ENCODE results near the gene PRPSAP1. TPM values are rescaled to one million over a fixed set of nuclear protein-coding genes. Genes with fewer than 3 reads are reported as not detected.
A peak's percentile ranks its signal among the peaks of the same experiment; 100 is the strongest.

PRPSAP1 gene
- total and polyA plus RNA-seq, 4 experiments from 2014 or later, result 55.2 to 99.1 (median 64.6) TPM

DNA sequence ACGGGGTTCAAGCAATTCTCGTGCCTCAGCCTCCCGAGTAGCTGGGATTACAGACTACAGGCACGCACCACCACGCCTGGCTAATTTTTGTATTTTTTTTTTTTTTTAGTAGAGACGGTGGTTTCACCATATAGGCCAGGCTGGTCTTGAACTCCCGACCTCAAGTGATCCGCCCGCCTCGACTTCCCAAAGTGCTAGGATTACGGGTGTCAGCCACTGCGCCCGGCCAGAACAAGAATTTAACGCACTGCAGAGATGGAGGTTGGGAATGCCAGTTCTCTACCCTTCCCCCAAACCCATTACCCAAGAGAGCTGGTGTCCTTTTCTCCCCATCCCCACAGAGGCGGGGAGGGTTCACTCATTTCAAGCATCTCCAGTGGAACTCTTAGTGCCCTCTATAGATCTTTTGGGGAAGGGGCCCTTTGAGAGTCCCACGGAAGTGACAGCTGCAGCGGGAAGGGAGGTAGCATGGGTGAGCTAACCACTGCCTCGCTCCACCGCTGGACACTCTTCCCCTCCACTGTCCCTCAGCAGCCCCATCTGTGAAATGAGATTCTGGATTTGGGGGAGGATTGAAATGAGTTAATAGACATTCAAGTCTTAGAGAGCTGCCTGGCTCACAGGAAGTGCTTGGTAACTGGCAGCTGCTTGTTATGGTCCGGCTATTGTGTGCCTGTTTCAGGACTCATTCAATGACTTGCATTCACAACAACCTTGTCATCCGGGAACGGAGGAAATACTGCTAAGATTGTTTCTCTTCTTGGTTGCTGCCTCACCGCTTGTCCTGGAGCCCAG is 92.1 kb downstream of the PRPSAP1 start:
- H3K4me1 ChIP-seq (ENCODE audit: insufficient read depth, low read length), result peaks cover 26% of the 10 kb centered on the region
- peaks cover 0 to 8% of the 10 kb centered on the region in 2 donors for H3K36me3 Mint-ChIP-seq
- peak in 1 of 5 donors; percentile 8 for DNase-seq
- peaks cover 0 to 3% (median 0%) of the 10 kb centered on the region in 8 donors for H3K9me3 Mint-ChIP-seq
- no peaks in the 10 kb centered on the region for H3K27me3 Mint-ChIP-seq
- H3K4me3 ChIP-seq (ENCODE audit: low read length in 2 of 2), result no peak overlapping the region
- peaks cover 24 to 41% (median 32%) of the 10 kb centered on the region in 4 donors for H3K4me1 Mint-ChIP-seq
- ChIA-PET CTCF (ENCODE audit: partially characterized antibody) (interaction anchor here (0.7 to 3.7 kb wide), 4 partner anchors 9 to 82 kb away, joined by 3 to 27 read pairs (median 4); no protein-coding TSS in a partner anchor), POLR2A (ENCODE audit: partially characterized antibody) (interaction anchor here (0.7 to 18.5 kb wide), 5 partner anchors 10 to 77 kb away, joined by 3 to 620 read pairs (median 8); partner anchors contain the start of gene RNF157)
- H3K4me3 Mint-ChIP-seq, result peak overlapping the region in 1 of 8 donors; percentile 39
- intact Hi-C loops (cut with micrococcal nuclease), result loop anchor here (10.0 kb wide), 1 partner anchor 357 kb away; the partner anchor contains the start of gene MRPL38
- H3K9me3 ChIP-seq (ENCODE audit: control insufficient read depth in 1 of 2, low read length in 2 of 2), result no peaks in the 10 kb centered on the region
- no peak overlapping the region for H3K27ac ChIP-seq (ENCODE audit: low read depth, low read length)
- no peaks in the 10 kb centered on the region for H3K27me3 ChIP-seq (ENCODE audit: insufficient read depth, low read length)
- H3K36me3 ChIP-seq (ENCODE audit: insufficient read depth, low read length), result peaks cover 4% of the 10 kb centered on the region
- H3K27ac Mint-ChIP-seq, result peak overlapping the region in 6 of 7 donors; percentile 35 to 93 (median 65)

DNA sequence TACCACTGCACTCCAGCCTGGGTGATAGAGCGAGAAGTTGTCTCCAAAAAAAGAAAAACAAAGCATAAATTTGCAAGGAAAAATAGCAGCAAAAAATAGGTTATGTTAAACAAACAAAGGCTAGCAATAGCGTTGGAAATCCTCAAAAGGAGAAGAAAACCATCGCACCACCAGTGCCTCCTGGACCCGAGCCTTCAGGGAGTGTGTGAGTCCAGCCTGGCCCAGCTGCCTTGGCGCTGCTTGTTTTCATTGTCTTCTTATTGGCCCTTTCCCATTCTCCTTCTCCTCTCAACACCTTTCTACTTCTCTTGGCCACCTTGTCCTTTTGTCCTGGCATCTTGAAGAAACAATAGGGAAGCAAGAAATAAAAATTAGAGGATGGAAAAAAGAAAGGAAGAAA is 93.0 kb downstream of the PRPSAP1 start:
- intact Hi-C loops (cut with micrococcal nuclease), result loop anchor here (10.0 kb wide), 1 partner anchor 356 kb away; the partner anchor contains the start of gene MRPL38
- Mint-ChIP-seq H3K27me3 (no peaks in the 10 kb centered on the region), H3K36me3 (peaks cover 0 to 5% of the 10 kb centered on the region in 2 donors), H3K9me3 (peaks cover 0 to 4% (median 0%) of the 10 kb centered on the region in 8 donors), H3K4me1 (peaks cover 28 to 50% (median 38%) of the 10 kb centered on the region in 4 donors), H3K4me3 (peak overlapping the region in 1 of 8 donors; percentile 17), H3K27ac (peak overlapping the region in 1 of 7 donors; percentile 43)
- ChIA-PET POLR2A (ENCODE audit: partially characterized antibody) (interaction anchor here (1.2 to 18.5 kb wide), 3 partner anchors 11 to 76 kb away, joined by 5 to 620 read pairs (median 603); partner anchors contain the start of gene RNF157), CTCF (ENCODE audit: partially characterized antibody) (interaction anchor here (1.1 to 1.5 kb wide), 2 partner anchors 11 to 81 kb away, joined by 3 to 4 read pairs; no protein-coding TSS in a partner anchor)
- Histone ChIP-seq H3K4me1 (ENCODE audit: insufficient read depth, low read length) (peaks cover 33% of the 10 kb centered on the region), H3K27me3 (ENCODE audit: insufficient read depth, low read length) (no peaks in the 10 kb centered on the region), H3K4me3 (ENCODE audit: low read length in 2 of 2) (no peak overlapping the region), H3K9me3 (ENCODE audit: control insufficient read depth in 1 of 2, low read length in 2 of 2) (no peaks in the 10 kb centered on the region), H3K36me3 (ENCODE audit: insufficient read depth, low read length) (no peaks in the 10 kb centered on the region), H3K27ac (ENCODE audit: low read depth, low read length) (no peak overlapping the region)
- no peak for DNase-seq

DNA sequence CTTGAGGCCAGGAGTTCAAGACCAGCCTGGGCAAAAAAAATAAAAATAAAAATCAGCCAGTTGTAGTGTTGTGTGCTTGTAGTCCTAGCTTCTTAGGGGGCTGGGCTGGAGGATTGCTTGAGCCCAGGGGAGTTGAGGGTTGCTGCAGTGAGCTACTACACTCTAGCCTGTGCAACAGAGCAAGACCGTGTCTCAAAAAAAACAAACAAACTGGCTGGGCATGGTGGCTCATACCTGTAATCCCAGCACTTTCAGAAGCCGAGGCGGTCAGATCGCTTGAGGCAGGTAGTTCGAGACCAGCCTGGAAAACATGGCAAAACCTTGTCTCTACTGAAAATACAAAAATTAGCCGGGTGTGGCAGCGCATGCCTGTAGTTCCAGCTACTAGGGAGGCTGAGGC is 93.5 kb downstream of the PRPSAP1 start:
- Histone ChIP-seq H3K36me3 (ENCODE audit: insufficient read depth, low read length) (no peaks in the 10 kb centered on the region), H3K4me3 (ENCODE audit: low read length in 2 of 2) (no peak overlapping the region), H3K27me3 (ENCODE audit: insufficient read depth, low read length) (no peaks in the 10 kb centered on the region), H3K9me3 (ENCODE audit: control insufficient read depth in 1 of 2, low read length in 2 of 2) (no peaks in the 10 kb centered on the region), H3K27ac (ENCODE audit: low read depth, low read length) (no peak overlapping the region), H3K4me1 (ENCODE audit: insufficient read depth, low read length) (peaks cover 38% of the 10 kb centered on the region)
- ChIA-PET POLR2A (ENCODE audit: partially characterized antibody) (interaction anchor here (1.2 to 18.5 kb wide), 3 partner anchors 10 to 76 kb away, joined by 5 to 620 read pairs (median 603); partner anchors contain the start of gene RNF157), CTCF (ENCODE audit: partially characterized antibody) (interaction anchor here (0.8 kb wide), 1 partner anchor 134 kb away, joined by 3 read pairs; no protein-coding TSS in a partner anchor)
- Mint-ChIP-seq H3K27ac (peak overlapping the region in 1 of 7 donors; percentile 43), H3K27me3 (no peaks in the 10 kb centered on the region), H3K4me3 (no peak overlapping the region), H3K4me1 (peaks cover 31 to 55% (median 42%) of the 10 kb centered on the region in 4 donors), H3K9me3 (peaks cover 0 to 4% (median under 1%) of the 10 kb centered on the region in 8 donors), H3K36me3 (peaks cover 0 to 5% of the 10 kb centered on the region in 2 donors)
- intact Hi-C loops (cut with micrococcal nuclease), result loop anchor here (10.0 kb wide), 1 partner anchor 355 kb away; the partner anchor contains the start of gene MRPL38
- peak in 1 of 5 donors; percentile 8 for DNase-seq

Other genes starting within 250 kb of the PRPSAP1 start
- gene FOXJ1, start 212.7 kb downstream of the PRPSAP1 start, total RNA-seq, result under 1 TPM; 0.19 to 0.20 TPM
- not detected for gene FOXJ1, start 212.7 kb downstream of the PRPSAP1 start, polyA plus RNA-seq
- gene RNF157, start 113.4 kb downstream of the PRPSAP1 start, total RNA-seq, result 10 to 100 TPM; 19.5 to 22.5 TPM
- gene RNF157, start 113.4 kb downstream of the PRPSAP1 start, polyA plus RNA-seq, result 10 to 100 TPM in 1 of 2 donors, 1 to 10 TPM in 1; 4.0 to 20.5 TPM
- 100 to 1,000 TPM; 101 to 103 TPM for gene UBALD2, start 88.6 kb downstream of the PRPSAP1 start, total RNA-seq
- gene UBALD2, start 88.6 kb downstream of the PRPSAP1 start, polyA plus RNA-seq, result 10 to 100 TPM in 1 of 2 donors, 1 to 10 TPM in 1; 6.2 to 11.1 TPM
- gene QRICH2, start 45.6 kb downstream of the PRPSAP1 start, total RNA-seq, result 1 to 10 TPM; 5.3 to 5.5 TPM
- gene QRICH2, start 45.6 kb downstream of the PRPSAP1 start, polyA plus RNA-seq, result under 1 TPM; 0.21 to 0.52 TPM
- under 1 TPM; 0.67 to 0.70 TPM for gene SPHK1, start 30.7 kb upstream of the PRPSAP1 start, total RNA-seq
- gene SPHK1, start 30.7 kb upstream of the PRPSAP1 start, polyA plus RNA-seq, result under 1 TPM in 1 of 2 donors, not detected in 1; 0.29 TPM
- gene UBE2O, start 99.2 kb upstream of the PRPSAP1 start, total RNA-seq, result 10 to 100 TPM; 42.5 to 43.7 TPM
- gene UBE2O, start 99.2 kb upstream of the PRPSAP1 start, polyA plus RNA-seq, result 10 to 100 TPM in 1 of 2 donors, 1 to 10 TPM in 1; 4.5 to 14.6 TPM
- gene AANAT, start 113.7 kb upstream of the PRPSAP1 start, total RNA-seq, result not detected
- not detected for gene AANAT, start 113.7 kb upstream of the PRPSAP1 start, polyA plus RNA-seq
- 10 to 100 TPM; 50.0 to 62.2 TPM for gene RHBDF2, start 147.5 kb upstream of the PRPSAP1 start, total RNA-seq
- 10 to 100 TPM in 1 of 2 donors, 1 to 10 TPM in 1; 5.4 to 15.2 TPM for gene RHBDF2, start 147.5 kb upstream of the PRPSAP1 start, polyA plus RNA-seq
- not detected for gene CYGB, start 183.8 kb upstream of the PRPSAP1 start, total RNA-seq
- not detected for gene CYGB, start 183.8 kb upstream of the PRPSAP1 start, polyA plus RNA-seq
- not detected for gene PRCD, start 186.1 kb upstream of the PRPSAP1 start, total RNA-seq
- gene PRCD, start 186.1 kb upstream of the PRPSAP1 start, polyA plus RNA-seq, result not detected
- gene ST6GALNAC2, start 231.9 kb upstream of the PRPSAP1 start, total RNA-seq, result 1 to 10 TPM; 3.3 to 3.6 TPM
- 1 to 10 TPM in 1 of 2 donors, under 1 TPM in 1; 0.95 to 2.4 TPM for gene ST6GALNAC2, start 231.9 kb upstream of the PRPSAP1 start, polyA plus RNA-seq